HG03520 (cell line): Measurements from ENCODE around the gene ASAP2.
"Not testable (repeated sequence)": the region's sequence is repeated elsewhere in the genome, so short reads cannot be mapped to it uniquely, and the experiment has no call there.

Experiments used
- ATAC-seq: cut with Tn5 transposase; IDR thresholded peaks from one replicate; pipeline ENCODE4 v1.9.1; 2021; ENCODE audit warnings: mild to moderate bottlenecking, moderate library complexity; ENCODE audit not compliant: unreplicated experiment

ASAP2 gene

GRCh38 chr2:9394816-9395215 lies 188.2 kb downstream of the ASAP2 start:
- ATAC-seq = no peak

GRCh38 chr2:9397201-9397600 lies 190.6 kb downstream of the ASAP2 start:
- ATAC-seq = no peak

DNA sequence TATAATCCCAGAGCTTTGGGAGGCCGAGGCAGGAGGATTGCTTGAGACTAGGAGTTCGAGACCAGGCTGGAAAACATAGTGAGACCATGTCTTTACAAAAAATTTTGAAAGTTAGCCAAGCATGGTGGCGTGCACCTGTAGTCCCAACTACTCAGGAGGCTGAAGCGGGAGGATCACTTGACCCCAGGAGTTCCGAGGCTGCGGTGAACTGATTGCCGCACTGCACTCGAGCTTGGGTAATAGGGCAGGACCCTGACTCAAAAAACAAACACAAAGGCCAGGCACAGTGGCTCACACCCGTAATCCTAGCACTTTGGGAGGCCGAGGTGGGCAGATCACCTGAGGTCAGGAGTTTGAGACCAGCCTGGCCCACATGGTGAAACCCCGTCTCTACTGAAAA lies 191.6 kb downstream of the ASAP2 start:
- ATAC-seq = not testable (repeated sequence)

GRCh38 chr2:9398881-9399780 lies 192.5 kb downstream of the ASAP2 start:
- ATAC-seq = no peak

GRCh38 chr2:9400268-9401058 lies 193.9 kb downstream of the ASAP2 start:
- no peak for ATAC-seq

DNA sequence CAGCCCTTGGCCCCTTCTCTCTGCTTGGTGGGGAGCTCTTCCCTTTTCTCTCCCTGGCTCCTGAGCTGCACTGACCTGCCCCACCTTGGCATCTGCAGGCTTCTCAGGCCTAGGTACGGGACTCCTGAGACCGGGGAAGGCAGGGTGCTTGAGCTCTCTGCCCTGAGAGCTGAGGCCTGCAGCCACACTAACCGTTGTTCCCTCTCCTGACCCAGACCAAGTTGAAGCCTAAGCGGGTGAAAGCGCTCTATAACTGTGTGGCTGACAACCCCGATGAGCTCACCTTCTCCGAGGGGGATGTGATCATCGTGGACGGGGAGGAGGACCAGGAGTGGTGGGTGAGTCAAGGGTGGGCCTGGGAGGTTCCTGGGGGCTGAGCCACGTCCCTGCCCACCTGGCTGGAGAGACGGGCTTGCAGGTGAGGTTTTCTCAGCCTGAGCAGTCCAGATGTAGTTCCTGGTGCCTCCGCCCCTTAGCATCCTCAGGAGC lies 194.5 kb downstream of the ASAP2 start:
- ATAC-seq = no peak

GRCh38 chr2:9401646-9402371 lies 195.2 kb downstream of the ASAP2 start:
- no peak for ATAC-seq

DNA sequence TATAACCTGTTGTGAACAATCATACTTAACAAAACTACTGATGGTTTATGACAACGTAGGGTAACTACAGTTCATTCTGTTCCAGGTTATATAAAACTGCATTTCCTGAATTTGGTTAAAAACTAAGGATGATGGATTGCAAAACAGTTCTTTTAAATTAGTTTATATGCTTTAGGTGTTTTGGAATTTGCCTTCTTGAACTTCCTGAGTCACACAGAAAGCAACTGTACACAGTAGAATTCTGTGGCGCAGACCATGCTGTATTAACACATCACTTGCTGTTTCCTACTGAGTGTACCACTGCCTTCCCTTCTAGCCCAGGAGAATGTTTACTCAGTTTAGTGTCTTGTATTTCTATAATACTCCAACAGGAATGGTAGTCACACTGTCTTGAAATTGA lies 197.3 kb downstream of the ASAP2 start:
- ATAC-seq = no peak

DNA sequence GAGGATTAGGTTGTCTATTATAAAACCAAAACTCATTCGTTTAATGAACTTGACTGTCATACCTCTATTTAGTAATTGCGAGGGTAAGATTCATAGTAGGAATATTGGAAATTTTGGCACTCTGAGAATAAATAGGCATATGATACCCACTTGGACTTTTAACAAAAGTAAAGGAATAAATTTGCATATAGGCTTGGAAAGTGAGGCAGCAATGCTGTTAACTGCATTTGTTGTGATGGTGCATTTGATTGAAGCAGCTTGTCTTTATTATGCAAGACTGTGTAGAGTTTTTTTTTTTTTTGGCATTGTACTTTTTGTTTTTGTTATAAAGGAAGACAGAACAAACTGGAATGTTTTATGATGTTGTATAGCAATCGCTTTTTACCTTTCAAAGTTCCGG lies 197.8 kb downstream of the ASAP2 start:
- no peak for ATAC-seq

DNA sequence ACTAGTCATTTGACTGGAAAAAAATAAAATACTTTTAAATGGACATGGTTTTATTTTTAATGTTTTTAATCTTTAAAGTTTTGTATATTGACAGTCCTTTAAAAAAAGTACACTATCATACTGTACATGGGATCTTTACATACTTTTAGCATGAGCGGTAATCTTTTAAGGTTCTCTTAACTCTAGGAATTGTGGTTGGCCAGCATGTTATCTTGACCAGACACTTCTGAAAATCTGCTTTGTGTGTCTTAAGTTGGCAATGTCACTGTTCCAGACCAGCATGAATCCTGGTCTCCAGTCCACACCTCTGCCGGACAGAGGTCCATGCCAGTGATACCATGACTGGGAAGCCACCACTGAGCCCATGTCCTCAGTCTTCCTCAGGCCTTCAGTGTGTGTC lies 199.0 kb downstream of the ASAP2 start:
- no peak for ATAC-seq

DNA sequence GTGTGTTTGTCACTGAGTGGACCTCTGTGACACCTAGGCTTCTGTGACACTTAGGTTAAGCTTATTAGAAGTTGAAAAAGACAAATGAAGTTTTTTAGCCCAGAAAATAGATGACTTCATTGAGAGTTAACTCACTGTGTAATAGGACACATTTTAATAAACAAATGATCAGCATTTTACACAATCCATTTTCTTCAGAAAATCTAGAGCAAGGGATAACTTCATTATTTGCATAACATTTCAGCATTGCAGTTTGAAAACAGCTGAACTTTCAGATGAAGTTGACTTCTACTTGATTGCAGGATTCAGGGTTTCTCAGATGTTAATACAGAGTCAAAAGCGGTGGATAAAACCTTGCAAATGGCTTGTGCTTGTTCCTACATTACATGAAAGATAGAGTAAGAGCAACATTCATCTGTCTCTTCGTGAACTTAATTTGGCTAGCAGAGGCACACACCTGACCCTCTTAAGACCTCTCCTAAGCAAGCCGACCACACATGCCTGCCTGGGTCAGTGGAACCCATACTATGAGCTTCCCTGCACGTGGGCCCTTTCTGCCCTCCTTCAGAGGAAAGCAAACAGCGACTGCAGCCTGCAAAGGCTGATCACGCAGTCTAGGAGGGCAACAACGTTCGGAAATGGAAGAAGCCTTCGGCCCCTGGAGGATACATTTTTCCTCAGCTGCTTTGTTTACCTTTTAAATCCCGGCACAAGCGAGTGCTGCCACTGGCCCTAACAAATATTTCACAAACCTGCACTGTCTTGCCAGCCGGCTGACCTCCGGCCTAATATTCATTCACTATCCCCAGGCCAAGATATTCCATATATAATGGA lies 200.1 kb downstream of the ASAP2 start:
- no peak for ATAC-seq

GRCh38 chr2:9407363-9407811 lies 200.8 kb downstream of the ASAP2 start:
- no peak for ATAC-seq

DNA sequence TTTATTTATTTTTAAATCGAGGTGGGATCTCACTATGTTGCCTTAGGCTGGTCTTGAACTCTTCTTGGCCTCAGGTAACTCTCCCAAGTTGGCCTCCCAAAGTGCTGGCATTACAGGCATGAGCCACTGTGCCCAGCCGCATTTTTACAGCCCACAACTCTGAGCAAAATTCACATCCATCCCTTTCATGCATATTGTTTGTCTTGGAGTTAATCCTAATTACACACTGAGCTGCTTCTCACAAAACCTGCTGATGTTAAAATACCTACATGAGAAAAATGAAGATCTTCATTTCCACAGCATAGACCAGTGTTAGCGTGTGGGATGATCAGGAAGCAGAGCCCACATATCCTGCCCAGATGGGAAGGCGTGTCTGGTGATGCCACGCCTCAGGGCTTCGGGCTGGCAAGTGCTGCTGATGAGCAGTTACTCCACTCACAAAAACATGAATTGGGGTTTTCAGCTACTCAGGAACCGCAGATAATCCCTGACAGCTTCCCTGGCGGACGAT lies 202.1 kb downstream of the ASAP2 start:
- no peak for ATAC-seq

GRCh38 chr2:9410108-9410507 lies 203.5 kb downstream of the ASAP2 start:
- ATAC-seq = no peak

DNA sequence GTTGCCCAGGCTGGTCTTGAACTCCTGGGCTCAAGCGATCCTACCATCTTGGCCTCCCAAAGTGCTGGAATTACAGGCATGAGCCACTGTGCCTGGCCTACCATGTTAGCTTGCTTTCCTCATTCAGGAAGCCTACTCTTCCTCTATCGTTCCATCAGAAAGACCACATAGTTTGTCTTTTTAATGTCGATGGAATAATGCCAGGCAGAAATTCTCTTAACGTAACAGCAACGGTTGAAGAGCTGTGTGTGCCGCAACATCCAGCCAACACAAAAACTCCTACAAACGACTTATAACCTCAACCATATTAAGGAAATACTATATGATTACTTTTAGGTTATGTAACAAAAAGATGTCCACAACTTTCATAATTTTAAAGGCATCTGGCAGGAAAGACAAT lies 206.2 kb downstream of the ASAP2 start:
- no peak for ATAC-seq

DNA sequence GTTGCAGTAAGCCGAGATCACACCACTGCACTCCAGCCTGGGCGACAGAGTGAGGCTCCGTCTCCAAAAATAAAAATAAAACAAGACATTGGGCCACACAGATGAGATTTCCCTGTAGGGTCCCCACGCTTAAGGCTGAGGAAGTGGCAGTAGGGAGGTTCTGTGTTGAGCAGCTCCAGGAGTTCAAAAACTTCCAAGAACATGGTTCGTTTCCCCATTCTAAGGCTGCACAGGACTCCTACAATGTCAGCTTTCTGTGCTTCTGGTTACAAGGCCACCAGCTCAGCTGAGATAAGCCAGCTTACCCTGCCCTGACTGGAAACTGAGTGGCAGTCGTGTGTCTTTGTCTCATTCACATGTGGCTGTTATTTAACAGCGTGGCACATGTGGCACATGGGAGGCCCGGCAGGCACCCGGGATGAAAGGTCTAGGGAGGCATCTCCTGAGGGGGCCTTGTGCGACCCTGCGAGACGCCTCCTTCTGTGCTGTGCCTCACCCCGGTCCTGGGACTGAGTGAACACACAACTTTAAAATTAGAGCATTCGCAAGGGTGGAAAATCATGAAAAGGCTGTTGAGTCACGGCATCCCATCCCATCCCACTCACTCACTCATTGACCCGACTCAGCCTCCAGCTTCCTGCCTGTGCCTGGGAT lies 209.0 kb downstream of the ASAP2 start:
- no peak for ATAC-seq

DNA sequence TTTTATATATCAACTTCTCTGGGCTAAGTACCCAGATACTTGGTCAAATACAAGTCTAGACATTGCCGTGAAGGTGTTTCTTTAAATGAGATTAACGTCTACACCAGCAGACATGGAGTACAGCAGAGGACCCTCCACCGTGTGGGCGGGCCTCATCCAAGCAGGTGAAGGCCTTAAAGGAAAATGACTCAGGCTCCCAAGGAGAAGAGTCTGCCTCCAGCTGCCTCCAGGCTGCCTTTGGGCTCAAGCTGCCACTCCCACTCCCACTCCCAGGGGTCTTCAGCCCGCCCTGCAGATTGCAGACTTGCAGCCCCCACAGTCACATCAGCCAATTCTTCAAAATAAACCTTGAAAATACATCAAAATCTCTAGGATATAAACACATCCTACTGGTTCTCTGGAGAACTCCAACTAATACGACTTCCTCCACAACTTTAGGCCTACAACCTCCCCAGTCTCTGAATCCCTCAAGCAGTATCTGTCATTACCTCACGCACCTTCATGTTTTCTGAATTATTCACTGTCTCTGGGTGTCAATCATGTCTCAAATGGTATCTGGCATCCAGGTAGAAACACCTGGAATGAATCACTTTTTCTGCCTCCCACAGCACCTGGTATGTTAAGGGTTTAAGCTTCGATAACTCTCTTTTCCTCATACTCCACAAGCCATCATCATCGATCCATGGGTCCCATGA lies 209.8 kb downstream of the ASAP2 start:
- no peak for ATAC-seq

GRCh38 chr2:9416962-9417316 lies 210.3 kb downstream of the ASAP2 start:
- no peak for ATAC-seq

DNA sequence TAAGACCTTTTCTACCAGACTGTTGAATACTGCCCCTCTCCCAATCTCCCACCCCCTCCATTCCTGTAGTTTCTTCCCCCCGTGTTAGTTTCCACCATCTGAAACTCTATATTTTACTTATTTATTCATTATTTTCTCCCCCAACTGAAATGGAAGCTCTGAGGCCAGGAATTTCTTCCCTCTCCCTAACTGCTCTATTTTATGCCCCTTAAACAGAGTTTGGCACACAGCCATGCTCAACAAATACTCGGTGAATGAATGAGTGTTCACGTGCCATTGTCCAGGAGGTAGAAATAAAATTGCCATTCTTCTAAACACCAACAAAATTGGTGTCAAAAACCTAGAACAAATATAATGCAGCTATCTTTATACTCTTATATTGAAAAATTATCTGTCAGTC lies 211.1 kb downstream of the ASAP2 start:
- ATAC-seq = no peak
